ENCODE data around the gene ZNF497. TPM values are rescaled to one million over a fixed set of nuclear protein-coding genes. Genes with fewer than 3 reads are reported as not detected.

ZNF497 gene
- total and polyA plus RNA-seq, 10 of the 15 experiments (the other 5 are each of a cell fraction or from before 2014, with no cell fraction given): 0.09 to 0.82 (median 0.28) TPM

DNA sequence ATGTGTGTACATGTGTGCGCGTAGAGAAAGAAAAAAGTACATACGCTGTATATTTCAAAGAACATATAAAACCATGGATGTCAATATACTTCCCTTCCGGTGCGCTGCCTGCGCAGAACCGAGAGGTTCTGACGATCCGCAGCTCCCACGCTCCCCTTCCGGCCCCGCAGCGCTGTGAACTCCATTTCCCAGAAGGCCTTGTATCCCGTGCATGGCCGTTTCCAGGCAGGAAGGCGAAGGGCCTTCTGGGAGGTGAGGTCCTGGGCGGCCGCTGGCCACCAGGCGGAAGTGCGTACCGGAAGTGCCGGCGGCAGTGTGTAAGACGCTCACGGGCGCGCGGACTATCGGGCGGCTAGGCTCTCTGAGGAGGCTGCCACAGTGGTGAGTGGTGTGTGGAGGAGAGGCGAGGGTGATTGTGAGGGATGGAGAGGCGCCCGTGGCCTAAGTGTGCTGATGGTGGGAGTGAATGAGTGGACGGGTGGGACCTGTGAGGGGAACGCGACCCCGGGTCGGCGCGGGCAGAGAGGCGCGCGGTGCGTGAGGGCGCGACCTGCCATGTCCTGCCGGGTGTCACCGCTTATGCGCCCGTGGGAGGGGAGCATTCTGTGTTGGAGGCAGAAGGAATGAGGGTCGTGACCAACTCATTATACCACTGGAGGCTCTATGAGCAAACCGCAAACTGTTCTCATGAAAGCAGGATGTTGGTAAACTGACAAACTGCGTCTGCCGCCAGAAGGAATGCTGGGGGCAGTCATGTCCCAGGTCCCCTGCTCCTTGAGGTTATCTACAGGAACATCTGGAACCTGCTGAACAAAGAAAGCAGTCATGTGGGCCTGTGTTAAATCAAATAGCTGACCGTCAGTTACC is 57.3 kb downstream of the ZNF497 start, which contains the start of gene ERVK3-1:
Gene ERVK3-1, plus strand, starts transcription at position 313 of the 867 bp plus-strand sequence. CDS start 6,792 bp downstream, outside the sequence.
- Histone ChIP-seq H3K9me3 (replicated peaks; ENCODE audit: control insufficient read depth, insufficient read depth, low read length) (peaks cover 2% of the 10 kb centered on the region; the same call in 1 of the 3 replicates), H2AFZ (ENCODE audit: control insufficient read depth, low read depth, low read length) (peak within 1 kb of the TSS; percentile 93), H4K20me1 (ENCODE audit: control insufficient read depth, insufficient read depth) (no peaks in the 10 kb centered on the region), H3K79me2 (ENCODE audit: control insufficient read depth, insufficient read depth, low read length) (peaks cover 24% of the 10 kb centered on the region), H3K4me3 (peak within 1 kb of the TSS; percentile 97), H3K36me3 (ENCODE audit: control insufficient read depth in 2 of 2, insufficient read depth in 2 of 2, low read length in 1 of 2) (peaks cover 0 to 22% of the 10 kb centered on the region in 2 experiments; a peak in 3 of 4 replicates), H3K4me2 (ENCODE audit: control insufficient read depth, insufficient read depth) (peak within 1 kb of the TSS; percentile 84), H3K27me3 (replicated peaks in 1 of 2; ENCODE audit: control insufficient read depth in 2 of 2, insufficient read depth in 2 of 2, low read length in 1 of 2) (no peaks in the 10 kb centered on the region), H3K4me1 (ENCODE audit: control insufficient read depth, insufficient read depth, low read length) (0 out of 2 replicates have a peak, but pooled peaks cover 3% of the 10 kb centered on the region), H3K9ac (ENCODE audit: control insufficient read depth, insufficient read depth, low read length) (peak within 1 kb of the TSS; percentile 73), H3K27ac (ENCODE audit: control insufficient read depth, insufficient read depth) (peak within 1 kb of the TSS; percentile 92)
- WGBS (ENCODE audit: insufficient coverage, insufficient replicate concordance, low lambda C conversion rate, missing lambda C conversion rate): 1% methylated on average over 55 of the region's 55 CpGs
- RAD21 ChIA-PET (ENCODE audit: unreplicated experiment): interaction anchor here (0.5 to 1.5 kb wide), 3 partner anchors 18 to 1022 kb away, joined by 3 to 6 read pairs (median 4); partner anchors contain the start of gene ZSCAN22
- POLR2A ChIA-PET: interaction anchor here (0.7 to 2.0 kb wide), 6 partner anchors 8 to 158 kb away, joined by 3 to 7 read pairs (median 4); partner anchors contain the start of genes ZNF544 and ZSCAN22
- peak; percentile 91 for DNase-seq (ENCODE audit: low read depth, low spot score)
- intact Hi-C loops (cut with micrococcal nuclease; ENCODE audit: unreplicated experiment) (loop anchor here (2.0 to 10.0 kb wide), 2 partner anchors 22 to 80 kb away; partner anchors contain the start of genes ZNF544 and ZSCAN22), in situ Hi-C loops (cut with MboI) (no loop called here)
- CTCF ChIA-PET: interaction anchor here (1.1 kb wide), 1 partner anchor 76 kb away, joined by 3 read pairs; the partner anchor contains the start of gene ZNF544
- SMC1A ChIA-PET (ENCODE audit: uncharacterized antibody, unreplicated experiment): interaction anchor here (1.0 to 1.8 kb wide), 4 partner anchors 8 to 59 kb away, joined by 3 to 5 read pairs (median 4); no protein-coding TSS in a partner anchor
- BruUV-seq (replicated peaks): no TSS peak
- FAIRE-seq: peak; percentile 99
- ATAC-seq: peak; percentile 98
- TF ChIP-seq, protein P1, sequence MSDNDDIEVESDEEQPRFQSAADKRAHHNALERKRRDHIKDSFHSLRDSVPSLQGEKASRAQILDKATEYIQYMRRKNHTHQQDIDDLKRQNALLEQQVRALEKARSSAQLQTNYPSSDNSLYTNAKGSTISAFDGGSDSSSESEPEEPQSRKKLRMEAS (IDR thresholded peaks at IDR 0.05; ENCODE audit: low read depth, low read length): peak; percentile 61; the same call in 1 of the 2 replicates
- TF ChIP-seq SMC3 (IDR thresholded peaks at IDR 0.05; ENCODE audit: borderline replicate concordance, low read length): no peak
- peak; percentile 96 for TF ChIP-seq SIX5 (IDR thresholded peaks at IDR 0.05; ENCODE audit: low read depth, low read length, severe bottlenecking)
- no peak for TF ChIP-seq CBFB (IDR thresholded peaks at IDR 0.05; ENCODE audit: low read depth)
- TF ChIP-seq, protein P2, sequence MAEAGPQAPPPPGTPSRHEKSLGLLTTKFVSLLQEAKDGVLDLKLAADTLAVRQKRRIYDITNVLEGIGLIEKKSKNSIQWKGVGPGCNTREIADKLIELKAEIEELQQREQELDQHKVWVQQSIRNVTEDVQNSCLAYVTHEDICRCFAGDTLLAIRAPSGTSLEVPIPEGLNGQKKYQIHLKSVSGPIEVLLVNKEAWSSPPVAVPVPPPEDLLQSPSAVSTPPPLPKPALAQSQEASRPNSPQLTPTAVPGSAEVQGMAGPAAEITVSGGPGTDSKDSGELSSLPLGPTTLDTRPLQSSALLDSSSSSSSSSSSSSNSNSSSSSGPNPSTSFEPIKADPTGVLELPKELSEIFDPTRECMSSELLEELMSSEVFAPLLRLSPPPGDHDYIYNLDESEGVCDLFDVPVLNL (IDR thresholded peaks at IDR 0.05; ENCODE audit: low read depth, low read length): no peak
- TF ChIP-seq, protein P3, sequence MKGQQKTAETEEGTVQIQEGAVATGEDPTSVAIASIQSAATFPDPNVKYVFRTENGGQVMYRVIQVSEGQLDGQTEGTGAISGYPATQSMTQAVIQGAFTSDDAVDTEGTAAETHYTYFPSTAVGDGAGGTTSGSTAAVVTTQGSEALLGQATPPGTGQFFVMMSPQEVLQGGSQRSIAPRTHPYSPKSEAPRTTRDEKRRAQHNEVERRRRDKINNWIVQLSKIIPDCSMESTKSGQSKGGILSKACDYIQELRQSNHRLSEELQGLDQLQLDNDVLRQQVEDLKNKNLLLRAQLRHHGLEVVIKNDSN (IDR thresholded peaks at IDR 0.05; ENCODE audit: borderline replicate concordance, extremely low read length, insufficient read depth, low read depth, low read length): no peak
- TF ChIP-seq TAF1 (IDR thresholded peaks at IDR 0.05; ENCODE audit: borderline replicate concordance, low read depth, low read length): peak; percentile 97
- TF ChIP-seq SUZ12 (IDR thresholded peaks at IDR 0.05; ENCODE audit: unreplicated experiment): no peak
- TF ChIP-seq BCL11A (IDR thresholded peaks at IDR 0.05; ENCODE audit: low read depth, low read length): no peak
- peak; percentile 88 for TF ChIP-seq SIN3A (IDR thresholded peaks at IDR 0.05; ENCODE audit: low read depth, low read length)
- no peak for TF ChIP-seq YBX1 (IDR thresholded peaks at IDR 0.05)
- TF ChIP-seq CEBPB (IDR thresholded peaks at IDR 0.05; ENCODE audit: borderline replicate concordance in 1 of 2, low read depth in 2 of 2, low read length in 2 of 2): no peak
- no peak for TF ChIP-seq NFXL1 (IDR thresholded peaks at IDR 0.05; ENCODE audit: borderline replicate concordance)
- no peak for TF ChIP-seq FOS (IDR thresholded peaks at IDR 0.05; ENCODE audit: borderline replicate concordance, extremely low read depth, insufficient read length)
- TF ChIP-seq, protein P4, sequence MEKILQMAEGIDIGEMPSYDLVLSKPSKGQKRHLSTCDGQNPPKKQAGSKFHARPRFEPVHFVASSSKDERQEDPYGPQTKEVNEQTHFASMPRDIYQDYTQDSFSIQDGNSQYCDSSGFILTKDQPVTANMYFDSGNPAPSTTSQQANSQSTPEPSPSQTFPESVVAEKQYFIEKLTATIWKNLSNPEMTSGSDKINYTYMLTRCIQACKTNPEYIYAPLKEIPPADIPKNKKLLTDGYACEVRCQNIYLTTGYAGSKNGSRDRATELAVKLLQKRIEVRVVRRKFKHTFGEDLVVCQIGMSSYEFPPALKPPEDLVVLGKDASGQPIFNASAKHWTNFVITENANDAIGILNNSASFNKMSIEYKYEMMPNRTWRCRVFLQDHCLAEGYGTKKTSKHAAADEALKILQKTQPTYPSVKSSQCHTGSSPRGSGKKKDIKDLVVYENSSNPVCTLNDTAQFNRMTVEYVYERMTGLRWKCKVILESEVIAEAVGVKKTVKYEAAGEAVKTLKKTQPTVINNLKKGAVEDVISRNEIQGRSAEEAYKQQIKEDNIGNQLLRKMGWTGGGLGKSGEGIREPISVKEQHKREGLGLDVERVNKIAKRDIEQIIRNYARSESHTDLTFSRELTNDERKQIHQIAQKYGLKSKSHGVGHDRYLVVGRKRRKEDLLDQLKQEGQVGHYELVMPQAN (conservative IDR thresholded peaks at IDR 0.05): peak; percentile 93
- TF ChIP-seq SMARCA5 (IDR thresholded peaks at IDR 0.05): 0 out of 2 replicates have a peak, but pooled peaks have one; percentile 57
- no peak for TF ChIP-seq RCOR1 (conservative IDR thresholded peaks at IDR 0.05; ENCODE audit: low read depth, low read length)

Data from GM12878 (cell line).